GM12873 (cell line): ENCODE measurements around the gene ALKBH2.

Experiments used
- CTCF ChIP-seq: IDR thresholded peaks from 2 replicates; pipeline ENCODE4 v1.5.1; 2012; ENCODE audit warnings: low read depth, mild to moderate bottlenecking, moderate library complexity, low read length, control low read depth; ENCODE audit not compliant: insufficient read depth; ENCODE audit errors: missing control alignments

The ALKBH2 gene

GRCh38 chr12:109065853-109066193 lies 27.4 kb downstream of the ALKBH2 start:
- no peak for TF ChIP-seq CTCF

GRCh38 chr12:109065154-109065852 lies 28.0 kb downstream of the ALKBH2 start:
- TF ChIP-seq CTCF, result no peak

GRCh38 chr12:109064143-109064542 lies 29.1 kb downstream of the ALKBH2 start:
- TF ChIP-seq CTCF, result no peak

- no peak for TF ChIP-seq CTCF
Measured at GRCh38 chr12:109058773-109059172, 34.5 kb downstream of the ALKBH2 start.

GRCh38 chr12:109057376-109057775 lies 35.9 kb downstream of the ALKBH2 start:
- TF ChIP-seq CTCF, result no peak

GRCh38 chr12:109056891-109057290 lies 36.4 kb downstream of the ALKBH2 start:
- no peak for TF ChIP-seq CTCF

- no peak for TF ChIP-seq CTCF
Measured at GRCh38 chr12:109054520-109054919, 38.8 kb downstream of the ALKBH2 start.
